ENCODE measurements around the gene SEPTIN6. TPM values are rescaled to one million over a fixed set of nuclear protein-coding genes. Genes with fewer than 3 reads are reported as not detected.

The SEPTIN6 gene
- total RNA-seq, 1 donor from 2014 or later, result 22.8 TPM

GRCh38 chrX:119647552-119648420, 45.2 kb downstream of the SEPTIN6 start:
- DNase-seq, result no peak

GRCh38 chrX:119647089-119647488, 45.9 kb downstream of the SEPTIN6 start:
- no peak for DNase-seq

GRCh38 chrX:119646515-119646914, 46.5 kb downstream of the SEPTIN6 start:
- no peak for DNase-seq

GRCh38 chrX:119643696-119644095, 49.3 kb downstream of the SEPTIN6 start:
- DNase-seq, result no peak

Other genes with a start within 250 kb of the SEPTIN6 start
- gene SLC25A5, start 224.7 kb downstream of the SEPTIN6 start, total RNA-seq, result 221 and 297 TPM in 2 replicates
- gene STEEP1, start 127.8 kb downstream of the SEPTIN6 start, total RNA-seq, result 45.3 and 53.8 TPM in 2 replicates
- 22.6 and 33.6 TPM in 2 replicates for gene UBE2A, start 118.6 kb downstream of the SEPTIN6 start, total RNA-seq
- 4.1 and 9.9 TPM in 2 replicates for gene NKRF, start 86.7 kb downstream of the SEPTIN6 start, total RNA-seq
- gene SOWAHD, start 65.4 kb upstream of the SEPTIN6 start, total RNA-seq, result 0.05 TPM in 1 of 2 replicates, not detected in the other
- gene RPL39, start 98.5 kb upstream of the SEPTIN6 start, total RNA-seq, result 2,423 and 9,363 TPM in 2 replicates
- gene UPF3B, start 159.8 kb upstream of the SEPTIN6 start, total RNA-seq, result 1.9 and 4.0 TPM in 2 replicates
- gene RNF113A, start 178.6 kb upstream of the SEPTIN6 start, total RNA-seq, result 18.0 and 19.6 TPM in 2 replicates
- gene NDUFA1, start 178.7 kb upstream of the SEPTIN6 start, total RNA-seq, result 52.0 and 89.2 TPM in 2 replicates
- gene AKAP14, start 202.7 kb upstream of the SEPTIN6 start, total RNA-seq, result not detected in 2 replicates